GM12801 (cell line): ENCODE data around the gene CAMLG.

Experiments used
- CTCF ChIP-seq: IDR thresholded peaks from one replicate; pipeline ENCODE4 v1.5.1; 2011; ENCODE audit warnings: control low read depth; ENCODE audit not compliant: insufficient read length; ENCODE audit errors: extremely low read depth

The CAMLG gene

GRCh38 chr5:134758504-134759341 lies 20.4 kb downstream of the CAMLG start, which contains the start of gene DDX46:
TSS of gene DDX46 (plus strand) at chr5:134758779. CDS start at chr5:134758939, 160 bp downstream.
- no peak for TF ChIP-seq CTCF

GRCh38 chr5:134769206-134769605 lies 30.9 kb downstream of the CAMLG start:
- TF ChIP-seq CTCF: no peak

GRCh38 chr5:134772461-134773125 lies 34.2 kb downstream of the CAMLG start:
- no peak for TF ChIP-seq CTCF

GRCh38 chr5:134777366-134777765 lies 39.0 kb downstream of the CAMLG start:
- no peak for TF ChIP-seq CTCF

- no peak for TF ChIP-seq CTCF
These were observed 46.0 kb downstream of the CAMLG start for GRCh38 chr5:134784241-134784920.

- TF ChIP-seq CTCF: no peak
These were observed 46.7 kb downstream of the CAMLG start for GRCh38 chr5:134784946-134785620.

GRCh38 chr5:134787692-134788091 lies 49.3 kb downstream of the CAMLG start:
- no peak for TF ChIP-seq CTCF
